ENCODE results near the gene DLGAP1.

DNA sequence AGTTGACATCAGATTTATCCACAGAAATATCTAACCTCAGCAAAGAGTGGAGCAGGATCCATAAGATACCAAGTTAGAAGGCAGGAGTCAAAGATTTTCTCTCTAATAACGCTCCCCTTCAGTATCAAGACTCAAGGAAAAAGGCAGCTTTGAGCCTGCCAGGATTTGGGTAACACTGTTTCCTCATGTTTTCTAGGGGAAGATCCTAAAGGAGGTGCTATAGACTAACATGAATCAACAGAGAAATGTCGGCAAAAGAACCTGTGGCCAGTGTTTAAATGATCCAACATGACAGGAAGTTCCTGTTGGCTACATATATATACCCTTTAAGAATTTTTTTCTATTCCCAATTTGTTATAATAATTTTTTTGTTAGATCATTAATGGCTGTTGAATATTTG, 602.8 kb downstream of the DLGAP1 start:
- TF ChIP-seq, protein P1, sequence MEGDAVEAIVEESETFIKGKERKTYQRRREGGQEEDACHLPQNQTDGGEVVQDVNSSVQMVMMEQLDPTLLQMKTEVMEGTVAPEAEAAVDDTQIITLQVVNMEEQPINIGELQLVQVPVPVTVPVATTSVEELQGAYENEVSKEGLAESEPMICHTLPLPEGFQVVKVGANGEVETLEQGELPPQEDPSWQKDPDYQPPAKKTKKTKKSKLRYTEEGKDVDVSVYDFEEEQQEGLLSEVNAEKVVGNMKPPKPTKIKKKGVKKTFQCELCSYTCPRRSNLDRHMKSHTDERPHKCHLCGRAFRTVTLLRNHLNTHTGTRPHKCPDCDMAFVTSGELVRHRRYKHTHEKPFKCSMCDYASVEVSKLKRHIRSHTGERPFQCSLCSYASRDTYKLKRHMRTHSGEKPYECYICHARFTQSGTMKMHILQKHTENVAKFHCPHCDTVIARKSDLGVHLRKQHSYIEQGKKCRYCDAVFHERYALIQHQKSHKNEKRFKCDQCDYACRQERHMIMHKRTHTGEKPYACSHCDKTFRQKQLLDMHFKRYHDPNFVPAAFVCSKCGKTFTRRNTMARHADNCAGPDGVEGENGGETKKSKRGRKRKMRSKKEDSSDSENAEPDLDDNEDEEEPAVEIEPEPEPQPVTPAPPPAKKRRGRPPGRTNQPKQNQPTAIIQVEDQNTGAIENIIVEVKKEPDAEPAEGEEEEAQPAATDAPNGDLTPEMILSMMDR (IDR thresholded peaks at IDR 0.05; ENCODE audit: insufficient read depth, low read length, poor library complexity, severe bottlenecking): no peak
- no peak for TF ChIP-seq EZH2phosphoT487 (conservative IDR thresholded peaks at IDR 0.05; ENCODE audit: low read length)
